ENCODE results near the gene FAM76B.

FAM76B gene

DNA sequence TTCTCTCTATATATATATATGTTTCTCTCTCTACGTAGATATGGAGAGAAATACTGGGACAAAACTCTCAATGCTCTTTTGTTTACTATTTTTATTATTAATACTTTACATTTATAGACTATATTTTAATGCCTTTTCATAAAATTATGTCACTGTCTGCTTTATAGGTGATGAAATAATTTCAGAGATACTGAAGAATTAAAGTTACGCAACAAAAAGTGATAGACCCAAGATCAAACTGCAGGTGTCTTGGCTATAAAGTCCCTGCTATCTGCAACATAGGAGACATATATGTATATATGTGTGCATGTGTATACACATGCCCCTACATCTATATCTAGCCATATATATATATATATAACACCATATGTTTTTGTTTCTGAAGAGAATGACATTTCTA lies 60.8 kb downstream of the FAM76B start:
- DNase-seq, result no peak

DNA sequence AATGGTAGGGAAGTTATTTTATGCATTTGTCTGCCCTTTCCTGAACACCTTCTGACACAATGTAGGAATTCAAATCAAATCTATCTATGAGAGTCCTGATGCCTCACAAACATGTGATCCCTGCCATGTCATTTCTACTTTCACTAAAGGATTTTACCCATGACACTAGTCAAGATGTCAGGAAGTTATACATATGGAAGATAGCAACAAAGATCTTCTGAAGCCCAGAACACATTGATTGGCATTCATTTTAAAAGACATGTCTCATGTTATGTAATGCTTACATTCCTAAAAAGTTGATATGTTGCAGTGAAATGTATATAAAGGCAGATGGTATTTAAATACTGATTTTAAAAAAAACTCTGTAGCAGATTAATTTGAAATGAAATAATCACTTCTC lies 61.5 kb downstream of the FAM76B start:
- no peak for DNase-seq

DNA sequence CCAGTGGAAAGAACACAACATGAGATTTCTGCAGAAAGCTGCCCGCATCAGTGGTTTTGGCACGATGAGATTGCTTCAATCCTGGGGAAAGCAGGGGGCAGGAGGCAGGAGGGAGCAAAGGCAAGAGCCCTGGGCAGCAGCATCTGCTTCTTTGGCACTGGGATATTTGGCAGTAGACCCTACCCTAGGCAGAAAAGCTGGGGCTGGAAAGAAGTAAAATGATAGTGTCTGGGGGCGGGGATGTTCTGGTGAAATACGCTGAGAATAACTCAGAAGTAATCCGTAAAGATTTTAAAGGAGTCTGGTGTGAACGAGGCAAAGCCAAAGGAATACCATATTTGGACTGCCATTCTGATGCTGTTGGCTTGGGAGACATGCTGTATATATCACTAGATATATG lies 62.0 kb downstream of the FAM76B start:
- DNase-seq, result no peak

DNA sequence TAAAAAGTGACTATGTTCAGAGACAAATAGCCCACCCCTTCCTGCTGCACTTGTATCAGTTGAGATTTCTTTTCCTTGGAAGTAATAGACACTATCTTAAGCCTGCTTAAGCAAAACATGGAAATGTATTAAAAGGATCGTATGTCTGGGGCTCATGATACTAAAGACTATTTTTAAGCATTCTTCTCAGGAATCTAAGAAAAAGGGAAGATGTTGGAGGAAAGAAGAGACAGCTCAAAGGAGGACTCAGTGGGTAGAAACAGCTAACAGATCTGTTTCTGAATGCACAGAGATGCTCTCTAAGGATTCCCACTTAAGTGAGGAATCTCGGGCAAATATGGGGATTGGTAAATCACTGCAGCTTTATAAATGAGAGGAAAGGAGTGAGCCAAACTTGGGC lies 62.5 kb downstream of the FAM76B start:
- no peak for DNase-seq

DNA sequence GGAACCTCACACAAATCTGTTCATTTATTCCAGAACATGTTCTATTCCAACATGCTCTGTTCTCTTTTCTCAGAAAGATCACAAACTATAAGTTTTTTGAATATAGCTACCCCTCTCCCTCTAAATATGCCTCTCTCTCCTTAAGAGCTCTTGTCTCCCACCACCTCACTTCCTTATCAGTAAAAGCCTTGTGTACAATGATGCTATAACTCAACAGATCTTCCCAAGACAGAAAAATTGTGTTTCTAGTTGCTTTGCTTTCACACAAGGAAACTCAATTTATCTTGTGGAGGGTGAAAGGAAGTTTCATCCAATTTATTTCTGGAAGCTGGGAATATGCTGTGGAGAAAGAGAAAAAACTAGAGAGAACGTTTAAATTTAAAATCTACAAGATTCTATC lies 64.4 kb downstream of the FAM76B start:
- no peak for DNase-seq

DNA sequence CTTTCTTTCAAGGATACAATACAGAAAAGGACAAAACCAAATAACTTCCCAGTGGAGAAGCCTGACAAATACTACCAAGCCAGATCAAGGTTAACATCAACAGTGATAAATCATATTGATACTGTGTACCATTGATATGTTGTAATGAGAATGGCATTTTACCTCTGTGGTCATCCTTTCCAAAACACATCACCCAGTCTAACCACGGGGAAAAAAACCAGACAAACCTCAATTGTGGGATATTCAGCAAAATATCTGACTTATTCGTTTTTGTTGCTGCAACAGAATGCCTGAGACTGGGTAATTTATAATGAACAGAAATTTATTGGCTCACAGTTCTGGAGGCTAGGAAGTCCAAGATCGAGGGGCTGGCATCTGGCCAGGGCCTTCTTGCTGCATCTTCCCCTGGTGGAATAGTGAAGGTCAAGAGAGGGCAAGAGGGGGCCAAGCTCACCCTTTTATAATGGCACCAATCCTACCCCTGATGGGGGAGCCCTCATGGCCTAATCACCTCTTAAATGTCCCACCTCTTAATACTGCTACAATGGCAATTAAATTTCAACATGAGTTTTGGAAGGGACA lies 66.1 kb downstream of the FAM76B start:
- no peak for DNase-seq

DNA sequence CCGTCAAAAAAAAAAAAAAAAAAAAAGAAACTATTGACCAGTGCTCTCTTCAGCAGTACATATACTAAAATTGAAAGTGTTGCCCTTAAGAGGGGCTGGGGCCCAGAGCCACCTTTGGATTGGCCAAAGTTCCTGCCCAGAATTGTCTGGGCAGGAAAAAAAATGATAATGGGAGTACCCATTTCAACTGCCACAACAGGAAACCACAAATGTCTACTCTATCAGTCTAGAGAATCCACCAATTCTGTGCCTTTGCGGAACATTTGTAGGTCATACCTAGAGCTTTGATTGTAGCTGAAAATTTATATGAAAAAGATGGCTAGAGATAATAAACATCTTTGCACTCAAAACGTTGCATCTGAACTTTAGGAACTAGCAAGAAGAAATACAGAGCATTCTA lies 69.4 kb downstream of the FAM76B start:
- no peak for DNase-seq

All from NCI-H2029 treated with DMSO at 0.1 percent for 48 hours (cell line).